Activated naive CD8-positive, alpha-beta T cell (primary cell): Measurements from ENCODE around the gene NCOA3.

Source experiments
- H3K27ac Mint-ChIP-seq: one replicate; pipeline ENCODE4 v1.8.0; 2021; ENCODE audit warnings: mixed read lengths
- H3K27me3 Mint-ChIP-seq: one replicate; pipeline ENCODE4 v1.8.0; 2021; ENCODE audit warnings: mixed read lengths
- H3K36me3 Mint-ChIP-seq: one replicate; pipeline ENCODE4 v1.8.0; 2021; ENCODE audit warnings: mixed read lengths
- H3K4me1 Mint-ChIP-seq: one replicate; pipeline ENCODE4 v1.8.0; 2021; ENCODE audit warnings: low read depth, mixed read lengths
- H3K4me3 Mint-ChIP-seq: one replicate; pipeline ENCODE4 v1.8.0; 2021; ENCODE audit warnings: mild to moderate bottlenecking, mixed read lengths
- H3K9me3 Mint-ChIP-seq: one replicate; pipeline ENCODE4 v1.8.0; 2021; ENCODE audit warnings: low read depth, mixed read lengths

The NCOA3 gene

GRCh38 chr20:47687095-47687987 lies 185.7 kb downstream of the NCOA3 start:
- no peak overlapping the region for H3K27ac Mint-ChIP-seq
- H3K4me1 Mint-ChIP-seq, result no peaks in the 10 kb centered on the region
- H3K9me3 Mint-ChIP-seq, result peaks cover 6% of the 10 kb centered on the region
- H3K27me3 Mint-ChIP-seq, result no peaks in the 10 kb centered on the region
- H3K36me3 Mint-ChIP-seq, result peaks cover 8% of the 10 kb centered on the region
- no peak overlapping the region for H3K4me3 Mint-ChIP-seq

- H3K27ac Mint-ChIP-seq, result no peak overlapping the region
- no peaks in the 10 kb centered on the region for H3K27me3 Mint-ChIP-seq
- H3K36me3 Mint-ChIP-seq, result peaks cover 8% of the 10 kb centered on the region
- peaks cover 10% of the 10 kb centered on the region for H3K9me3 Mint-ChIP-seq
- H3K4me3 Mint-ChIP-seq, result no peak overlapping the region
- H3K4me1 Mint-ChIP-seq, result no peaks in the 10 kb centered on the region
Observed at GRCh38 chr20:47688385-47689381, 187.0 kb downstream of the NCOA3 start.

- Mint-ChIP-seq H3K9me3 (peaks cover 10% of the 10 kb centered on the region), H3K4me1 (no peaks in the 10 kb centered on the region), H3K36me3 (peaks cover 8% of the 10 kb centered on the region), H3K27me3 (no peaks in the 10 kb centered on the region), H3K4me3 (no peak overlapping the region), H3K27ac (no peak overlapping the region)
Observed at GRCh38 chr20:47689731-47690130, 188.0 kb downstream of the NCOA3 start.

GRCh38 chr20:47691625-47692024 lies 189.9 kb downstream of the NCOA3 start:
- H3K4me1 Mint-ChIP-seq, result peaks cover 3% of the 10 kb centered on the region
- no peak overlapping the region for H3K27ac Mint-ChIP-seq
- peaks cover 8% of the 10 kb centered on the region for H3K36me3 Mint-ChIP-seq
- H3K9me3 Mint-ChIP-seq, result peaks cover 10% of the 10 kb centered on the region
- no peaks in the 10 kb centered on the region for H3K27me3 Mint-ChIP-seq
- H3K4me3 Mint-ChIP-seq, result no peak overlapping the region

- Mint-ChIP-seq H3K36me3 (peaks cover 8% of the 10 kb centered on the region), H3K27ac (no peak overlapping the region), H3K27me3 (no peaks in the 10 kb centered on the region), H3K4me1 (peaks cover 3% of the 10 kb centered on the region), H3K9me3 (peaks cover 10% of the 10 kb centered on the region), H3K4me3 (no peak overlapping the region)
Observed at GRCh38 chr20:47694021-47694818, 192.5 kb downstream of the NCOA3 start.

GRCh38 chr20:47696856-47697255 lies 195.2 kb downstream of the NCOA3 start:
- no peaks in the 10 kb centered on the region for H3K36me3 Mint-ChIP-seq
- H3K27me3 Mint-ChIP-seq, result no peaks in the 10 kb centered on the region
- no peak overlapping the region for H3K27ac Mint-ChIP-seq
- H3K4me3 Mint-ChIP-seq, result no peak overlapping the region
- peaks cover 3% of the 10 kb centered on the region for H3K4me1 Mint-ChIP-seq
- H3K9me3 Mint-ChIP-seq, result peaks cover 4% of the 10 kb centered on the region

- Mint-ChIP-seq H3K36me3 (no peaks in the 10 kb centered on the region), H3K27me3 (no peaks in the 10 kb centered on the region), H3K9me3 (no peaks in the 10 kb centered on the region), H3K27ac (no peak overlapping the region), H3K4me1 (peaks cover 3% of the 10 kb centered on the region), H3K4me3 (no peak overlapping the region)
Observed at GRCh38 chr20:47698142-47698541, 196.5 kb downstream of the NCOA3 start.

GRCh38 chr20:47699818-47700217 lies 198.1 kb downstream of the NCOA3 start:
- no peak overlapping the region for H3K4me3 Mint-ChIP-seq
- H3K27ac Mint-ChIP-seq, result no peak overlapping the region
- H3K4me1 Mint-ChIP-seq, result peaks cover 3% of the 10 kb centered on the region
- no peaks in the 10 kb centered on the region for H3K27me3 Mint-ChIP-seq
- H3K36me3 Mint-ChIP-seq, result no peaks in the 10 kb centered on the region
- H3K9me3 Mint-ChIP-seq, result no peaks in the 10 kb centered on the region

GRCh38 chr20:47700327-47700726 lies 198.6 kb downstream of the NCOA3 start:
- H3K4me3 Mint-ChIP-seq, result no peak overlapping the region
- no peaks in the 10 kb centered on the region for H3K9me3 Mint-ChIP-seq
- H3K27me3 Mint-ChIP-seq, result no peaks in the 10 kb centered on the region
- peaks cover 1% of the 10 kb centered on the region for H3K4me1 Mint-ChIP-seq
- no peaks in the 10 kb centered on the region for H3K36me3 Mint-ChIP-seq
- H3K27ac Mint-ChIP-seq, result no peak overlapping the region

- Mint-ChIP-seq H3K4me1 (no peaks in the 10 kb centered on the region), H3K4me3 (no peak overlapping the region), H3K27ac (no peak overlapping the region), H3K27me3 (no peaks in the 10 kb centered on the region), H3K36me3 (no peaks in the 10 kb centered on the region), H3K9me3 (no peaks in the 10 kb centered on the region)
Observed at GRCh38 chr20:47701612-47702011, 199.9 kb downstream of the NCOA3 start.

GRCh38 chr20:47703748-47704147 lies 202.1 kb downstream of the NCOA3 start:
- Mint-ChIP-seq H3K4me1 (no peaks in the 10 kb centered on the region), H3K9me3 (no peaks in the 10 kb centered on the region), H3K36me3 (no peaks in the 10 kb centered on the region), H3K27me3 (no peaks in the 10 kb centered on the region), H3K4me3 (no peak overlapping the region), H3K27ac (no peak overlapping the region)

- H3K4me1 Mint-ChIP-seq, result no peaks in the 10 kb centered on the region
- H3K36me3 Mint-ChIP-seq, result no peaks in the 10 kb centered on the region
- H3K27me3 Mint-ChIP-seq, result no peaks in the 10 kb centered on the region
- H3K4me3 Mint-ChIP-seq, result no peak overlapping the region
- H3K27ac Mint-ChIP-seq, result peak overlapping the region; percentile 25
- no peaks in the 10 kb centered on the region for H3K9me3 Mint-ChIP-seq
Observed at GRCh38 chr20:47704746-47705496, 203.2 kb downstream of the NCOA3 start.

- Mint-ChIP-seq H3K4me1 (no peaks in the 10 kb centered on the region), H3K27ac (no peak overlapping the region), H3K4me3 (no peak overlapping the region), H3K27me3 (no peaks in the 10 kb centered on the region), H3K9me3 (no peaks in the 10 kb centered on the region), H3K36me3 (no peaks in the 10 kb centered on the region)
Observed at GRCh38 chr20:47705497-47705856, 203.8 kb downstream of the NCOA3 start.

GRCh38 chr20:47706345-47706744 lies 204.7 kb downstream of the NCOA3 start:
- Mint-ChIP-seq H3K4me1 (no peaks in the 10 kb centered on the region), H3K27ac (no peak overlapping the region), H3K36me3 (no peaks in the 10 kb centered on the region), H3K4me3 (no peak overlapping the region), H3K9me3 (no peaks in the 10 kb centered on the region), H3K27me3 (no peaks in the 10 kb centered on the region)
